IPS-18a (cell line): ENCODE data around the gene PRR7.
"Not testable (repeated sequence)": the region's sequence is repeated elsewhere in the genome, so short reads cannot be mapped to it uniquely, and the experiment has no call there.

Experiments
- H3K27ac ChIP-seq: one replicate; pipeline ENCODE4 v1.5.1; 2013; ENCODE audit warnings: low read length
- H3K27me3 ChIP-seq: one replicate; pipeline ENCODE4 v1.6.1; 2013; ENCODE audit warnings: mild to moderate bottlenecking, low read length; ENCODE audit not compliant: control insufficient read depth, insufficient read depth
- H3K36me3 ChIP-seq: one replicate; pipeline ENCODE4 v1.6.1; 2013; ENCODE audit warnings: low read depth, low read length; ENCODE audit not compliant: control insufficient read depth
- H3K4me1 ChIP-seq: one replicate; pipeline ENCODE4 v1.6.1; 2013; ENCODE audit warnings: low read depth, low read length; ENCODE audit not compliant: control insufficient read depth
- H3K4me3 ChIP-seq: one replicate; pipeline ENCODE4 v1.5.1; 2013; ENCODE audit warnings: low read length
- H3K9ac ChIP-seq: one replicate; pipeline ENCODE4 v1.6.1; 2013; ENCODE audit warnings: mild to moderate bottlenecking, low read length, moderate library complexity
- H3K9me3 ChIP-seq: one replicate; pipeline ENCODE4 v1.6.1; 2013; ENCODE audit warnings: low read depth, low read length; ENCODE audit not compliant: control insufficient read depth

The PRR7 gene

DNA sequence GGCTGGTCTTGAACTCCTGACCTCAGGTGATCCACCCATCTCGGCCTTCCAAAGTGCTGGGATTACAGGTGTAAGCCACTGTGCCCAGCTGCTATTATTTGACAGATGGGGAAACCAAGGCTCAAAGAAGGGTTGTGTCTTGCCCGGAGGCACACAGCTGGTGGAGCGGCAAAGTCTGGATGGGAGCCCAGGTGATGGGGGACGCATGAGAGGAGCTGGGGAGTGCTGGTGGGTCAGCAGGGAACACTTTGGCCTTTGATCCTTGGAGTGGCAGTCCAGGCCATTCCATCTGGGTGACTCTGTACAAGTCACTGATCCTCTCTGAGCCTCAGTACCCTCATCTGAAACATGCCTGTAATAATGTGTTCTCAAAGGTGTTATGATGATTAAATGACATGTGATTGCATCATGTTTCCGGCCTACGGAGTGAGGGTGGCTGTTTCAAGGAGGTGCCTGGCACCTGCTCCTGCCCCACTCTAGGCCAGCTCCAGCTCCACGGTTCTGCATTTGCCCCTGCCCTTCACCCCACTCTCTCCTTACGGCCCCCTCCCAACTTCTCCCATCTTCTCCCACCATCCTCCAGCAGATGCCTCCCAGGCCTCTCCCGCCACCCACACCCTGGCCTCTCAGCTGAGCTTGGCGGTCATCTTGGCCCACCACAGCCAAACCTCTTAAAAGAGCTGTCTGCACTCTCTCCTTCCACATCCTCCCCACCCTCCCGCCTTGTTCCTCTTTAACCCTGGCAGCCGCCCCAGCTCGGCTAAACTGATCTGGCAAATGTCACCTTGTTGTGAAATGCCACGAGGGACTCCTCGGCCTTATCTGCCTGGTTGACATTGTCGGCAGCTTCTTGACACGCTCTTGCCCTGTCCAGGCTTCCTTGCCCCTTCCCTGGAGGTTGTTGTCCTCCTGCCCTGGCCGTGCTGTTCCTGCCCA is 32.4 kb downstream of the PRR7 start:
- Histone ChIP-seq H3K9ac (no peak overlapping the region), H3K4me1 (peaks cover 11% of the 10 kb centered on the region), H3K4me3 (no peak overlapping the region), H3K9me3 (no peaks in the 10 kb centered on the region), H3K27ac (no peak overlapping the region), H3K27me3 (no peaks in the 10 kb centered on the region), H3K36me3 (peaks cover 12% of the 10 kb centered on the region)

DNA sequence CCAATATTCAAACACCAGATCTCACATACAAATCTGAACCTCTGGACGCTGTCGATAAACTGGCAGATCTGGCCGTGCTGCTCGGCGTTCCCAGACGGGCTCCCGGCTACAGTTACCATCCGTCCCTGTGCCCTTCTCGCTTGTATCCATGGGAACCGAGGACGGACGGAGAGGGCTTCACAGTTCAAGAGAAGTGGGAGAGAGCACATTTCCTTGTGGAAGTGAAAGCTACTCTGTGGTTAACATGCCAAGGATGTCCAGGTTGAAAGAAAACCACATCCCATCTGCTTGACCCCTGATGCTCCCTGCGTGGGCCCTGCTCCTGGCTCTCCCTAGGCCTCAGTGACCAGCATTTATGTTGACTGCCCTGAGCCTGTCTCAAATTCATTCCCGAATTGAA is 33.2 kb downstream of the PRR7 start:
- H3K9ac ChIP-seq, result no peak overlapping the region
- H3K4me3 ChIP-seq, result no peak overlapping the region
- H3K4me1 ChIP-seq, result peaks cover 5% of the 10 kb centered on the region
- H3K9me3 ChIP-seq, result no peaks in the 10 kb centered on the region
- H3K27ac ChIP-seq, result no peak overlapping the region
- no peaks in the 10 kb centered on the region for H3K27me3 ChIP-seq
- H3K36me3 ChIP-seq, result peaks cover 17% of the 10 kb centered on the region

DNA sequence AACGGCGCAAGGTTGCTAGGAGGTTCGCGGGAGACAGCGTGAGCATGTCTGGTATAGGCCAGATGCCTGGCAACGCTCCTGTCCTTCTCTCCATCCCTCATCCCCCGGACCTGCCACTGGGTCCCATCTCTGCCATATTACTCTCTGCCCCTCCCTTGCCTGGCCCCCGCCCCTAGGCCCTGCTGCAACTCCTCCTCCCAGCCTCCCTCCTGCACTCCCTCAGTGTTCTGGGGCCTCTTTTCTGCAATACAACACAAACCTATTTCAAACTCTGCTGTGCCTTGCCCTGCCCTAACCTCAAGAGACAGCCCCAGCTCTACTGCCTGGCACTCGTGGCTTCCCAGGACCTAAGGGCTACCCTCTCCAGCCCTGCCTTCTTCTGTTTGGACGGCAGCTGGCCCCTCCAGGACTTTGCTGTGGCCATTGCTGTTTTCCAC is 35.8 kb downstream of the PRR7 start:
- H3K4me1 ChIP-seq, result no peaks in the 10 kb centered on the region
- no peaks in the 10 kb centered on the region for H3K9me3 ChIP-seq
- H3K27me3 ChIP-seq, result no peaks in the 10 kb centered on the region
- no peak overlapping the region for H3K27ac ChIP-seq
- H3K4me3 ChIP-seq, result no peak overlapping the region
- peaks cover 27% of the 10 kb centered on the region for H3K36me3 ChIP-seq
- no peak overlapping the region for H3K9ac ChIP-seq

DNA sequence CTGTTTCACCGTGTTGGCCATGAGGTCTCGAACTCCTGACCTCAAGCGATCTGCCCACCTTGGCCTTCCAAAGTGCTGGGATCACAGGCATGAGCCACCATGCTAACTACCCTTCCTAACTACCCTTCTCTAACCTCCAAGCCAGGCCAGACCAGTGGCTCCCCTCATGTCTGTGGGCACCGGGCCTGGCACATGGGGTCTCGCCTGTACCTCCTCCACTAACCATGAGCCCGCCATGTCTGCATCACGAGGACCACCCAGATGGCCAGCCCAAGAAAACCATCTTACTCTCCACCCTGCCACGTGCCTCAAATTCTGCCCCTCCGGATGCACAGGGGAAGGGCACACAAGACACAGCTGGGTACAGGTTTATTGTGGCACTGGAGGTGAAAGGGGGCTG is 36.4 kb downstream of the PRR7 start:
- no peak overlapping the region for H3K27ac ChIP-seq
- no peak overlapping the region for H3K9ac ChIP-seq
- no peaks in the 10 kb centered on the region for H3K27me3 ChIP-seq
- H3K9me3 ChIP-seq, result no peaks in the 10 kb centered on the region
- H3K36me3 ChIP-seq, result peaks cover 34% of the 10 kb centered on the region
- no peaks in the 10 kb centered on the region for H3K4me1 ChIP-seq
- no peak overlapping the region for H3K4me3 ChIP-seq

DNA sequence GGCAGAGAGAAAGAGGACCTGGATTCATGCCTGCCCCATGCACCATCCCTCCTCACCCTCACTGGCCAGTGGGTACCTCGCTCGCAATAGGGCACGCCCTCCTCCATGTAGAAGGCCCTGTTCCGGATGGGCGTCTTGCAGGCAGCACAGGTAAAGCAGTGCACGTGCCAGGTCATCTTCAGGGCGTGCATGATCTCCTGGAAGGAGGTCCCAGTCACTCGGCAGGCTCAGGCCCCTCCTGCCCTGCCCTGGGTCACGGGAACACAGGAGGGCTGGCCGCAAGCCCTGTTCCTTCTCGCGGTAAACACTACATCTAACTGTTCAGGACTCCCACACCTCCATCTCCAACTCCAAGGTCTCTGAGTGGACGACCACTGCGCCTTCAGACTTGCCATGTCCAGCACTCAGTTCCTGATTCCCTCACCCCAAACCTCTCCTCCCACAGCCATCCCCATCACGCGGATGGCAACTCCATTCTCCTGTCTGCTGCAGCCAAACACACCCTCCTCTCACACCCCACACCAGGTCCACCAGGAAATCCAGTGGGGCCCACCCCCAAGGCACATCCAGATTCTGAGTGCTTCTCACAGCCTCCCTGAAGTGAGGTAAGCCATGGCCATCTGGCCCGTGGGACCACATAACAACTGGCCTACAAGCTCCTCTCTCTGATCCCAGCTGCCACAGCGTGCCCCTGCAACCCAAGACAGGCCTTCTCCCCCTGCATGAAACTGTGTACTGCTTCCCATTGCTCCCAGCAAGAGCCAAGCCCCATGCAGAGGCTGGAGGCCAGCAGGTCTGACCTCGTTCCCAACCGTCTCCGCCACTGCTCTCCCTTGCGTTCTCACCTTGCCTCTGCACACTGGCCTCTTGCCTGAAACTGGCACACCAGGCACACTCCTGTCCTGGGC is 37.6 kb downstream of the PRR7 start:
- H3K36me3 ChIP-seq, result peaks cover 46% of the 10 kb centered on the region
- no peak overlapping the region for H3K9ac ChIP-seq
- H3K4me3 ChIP-seq, result no peak overlapping the region
- H3K4me1 ChIP-seq, result no peaks in the 10 kb centered on the region
- no peak overlapping the region for H3K27ac ChIP-seq
- H3K9me3 ChIP-seq, result no peaks in the 10 kb centered on the region
- H3K27me3 ChIP-seq, result no peaks in the 10 kb centered on the region

DNA sequence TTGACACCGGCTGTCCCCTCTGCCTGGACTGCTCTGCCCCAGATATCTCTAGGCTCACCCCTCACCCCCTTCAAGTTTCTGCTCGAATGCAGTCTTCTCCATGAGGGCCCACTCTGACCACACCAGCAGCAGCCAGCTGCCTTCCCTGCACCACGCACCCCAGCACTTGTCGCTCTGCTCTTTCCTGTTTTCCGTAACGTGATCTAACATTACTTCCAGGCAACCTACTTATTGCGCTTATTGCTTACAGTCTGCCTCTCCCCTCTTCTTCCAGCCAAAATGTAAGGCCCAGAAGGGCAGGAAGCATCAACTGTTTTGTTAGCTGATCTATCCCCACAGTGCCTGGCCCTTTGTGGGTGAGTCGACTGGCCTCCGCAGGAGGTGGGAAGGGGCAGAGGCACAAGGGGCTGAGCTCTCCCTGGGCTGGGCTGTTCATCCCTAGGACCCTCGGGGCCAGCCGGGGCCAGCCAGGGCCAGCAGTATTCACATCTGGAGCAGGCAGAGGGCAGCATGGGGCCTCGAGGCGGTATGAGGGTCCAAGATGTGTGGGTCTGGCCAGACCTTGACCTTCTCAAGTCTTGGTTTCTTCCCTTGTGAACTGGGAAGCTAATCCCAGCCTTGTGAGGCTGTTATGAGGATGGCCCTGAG is 38.4 kb downstream of the PRR7 start:
- no peak overlapping the region for H3K9ac ChIP-seq

DNA sequence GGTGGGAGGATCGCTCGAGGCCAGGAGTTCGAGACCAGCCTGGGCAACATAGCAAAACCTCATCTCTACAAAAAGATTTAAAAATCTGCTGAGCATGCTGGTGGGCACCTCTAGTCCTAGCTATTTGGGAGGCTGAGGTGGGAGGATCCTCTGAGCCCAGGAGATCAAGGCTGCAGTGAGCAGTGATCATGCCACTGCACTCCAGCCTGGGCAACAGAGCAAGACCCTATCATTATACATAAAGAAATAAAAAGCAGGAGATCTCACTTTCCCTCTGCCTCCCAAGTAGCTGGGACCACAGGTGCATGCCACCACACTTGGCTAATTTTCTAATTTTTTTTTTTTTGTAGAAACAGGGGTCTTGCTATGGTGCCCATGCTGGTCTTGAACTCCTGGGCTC is 39.1 kb downstream of the PRR7 start:
- not testable (repeated sequence) for H3K27ac ChIP-seq, H3K9me3 ChIP-seq, H3K4me1 ChIP-seq, H3K4me3 ChIP-seq, H3K9ac ChIP-seq, H3K27me3 ChIP-seq
- peaks cover 59% of the 10 kb centered on the region for H3K36me3 ChIP-seq

More for the DNA sequence above, 38.4 kb downstream of the PRR7 start:
- H3K4me3 ChIP-seq, result no peak overlapping the region
- peaks cover 52% of the 10 kb centered on the region for H3K36me3 ChIP-seq
- H3K9me3 ChIP-seq, result no peaks in the 10 kb centered on the region
- H3K27me3 ChIP-seq, result no peaks in the 10 kb centered on the region
- H3K4me1 ChIP-seq, result no peaks in the 10 kb centered on the region
- H3K27ac ChIP-seq, result no peak overlapping the region

DNA sequence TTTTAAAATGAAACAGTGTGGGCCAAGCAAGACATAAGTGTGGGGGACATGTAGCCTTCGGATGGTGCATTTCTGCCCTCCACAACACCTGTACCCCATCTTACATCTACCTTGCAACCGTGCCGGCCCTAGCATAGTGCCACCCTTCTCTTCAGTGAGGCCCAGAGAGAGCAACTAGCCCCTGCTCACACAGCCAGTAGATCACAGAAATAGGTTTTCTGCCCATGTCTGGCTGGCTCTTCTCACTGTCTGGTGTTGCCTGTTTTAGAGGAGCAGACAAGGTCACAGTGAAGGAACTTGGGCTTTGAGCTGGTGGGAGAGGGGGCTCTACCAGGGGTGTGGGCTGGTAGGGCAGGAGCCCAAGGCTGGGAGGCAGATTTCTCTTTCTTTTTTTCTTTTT is 39.6 kb downstream of the PRR7 start:
- Histone ChIP-seq H3K27me3 (no peaks in the 10 kb centered on the region), H3K4me1 (peaks cover 3% of the 10 kb centered on the region), H3K4me3 (no peak overlapping the region), H3K36me3 (peaks cover 63% of the 10 kb centered on the region), H3K9me3 (no peaks in the 10 kb centered on the region), H3K27ac (no peak overlapping the region), H3K9ac (no peak overlapping the region)

DNA sequence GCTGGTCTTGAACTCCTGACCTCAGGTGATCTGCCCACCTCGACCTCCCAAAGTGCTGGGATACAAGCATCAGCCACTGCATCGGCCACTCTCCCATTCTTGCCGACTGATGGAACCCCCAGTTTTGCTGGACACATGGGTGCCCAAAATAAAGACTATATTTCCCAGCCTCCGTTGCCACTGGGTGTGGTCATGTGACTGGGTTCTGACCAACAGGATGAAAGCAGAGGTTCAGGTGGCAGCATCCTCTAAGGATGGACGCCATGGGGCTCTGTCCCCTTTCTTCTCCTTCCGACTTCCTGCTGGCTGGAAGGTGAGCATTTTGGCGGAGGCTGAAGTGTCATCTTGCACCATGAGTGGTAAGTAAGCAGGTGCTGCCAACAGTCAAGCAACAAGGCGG is 40.5 kb downstream of the PRR7 start:
- H3K36me3 ChIP-seq, result peaks cover 58% of the 10 kb centered on the region
- H3K27me3 ChIP-seq, result no peaks in the 10 kb centered on the region
- peaks cover 4% of the 10 kb centered on the region for H3K4me1 ChIP-seq
- no peak overlapping the region for H3K27ac ChIP-seq
- H3K4me3 ChIP-seq, result no peak overlapping the region
- no peak overlapping the region for H3K9ac ChIP-seq
- no peaks in the 10 kb centered on the region for H3K9me3 ChIP-seq

DNA sequence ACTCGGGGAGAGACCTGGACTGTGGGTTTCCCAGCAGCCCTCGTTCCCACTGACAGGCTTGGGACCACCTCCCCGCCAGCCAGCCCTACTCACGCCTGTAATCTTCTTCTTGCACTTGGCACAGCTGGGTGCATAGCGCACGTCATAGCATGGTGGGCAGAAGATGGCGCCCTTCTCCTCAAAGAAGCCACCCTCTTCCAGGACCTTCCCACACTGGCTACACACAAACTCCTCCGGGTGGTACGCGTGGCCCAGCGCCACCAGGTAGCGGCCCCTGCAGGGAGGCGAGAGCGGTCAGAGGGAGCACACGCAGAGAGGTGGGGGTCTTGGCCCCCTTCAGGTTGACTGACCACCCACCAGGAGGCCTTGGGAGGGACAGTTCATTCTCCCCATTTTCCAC is 41.4 kb downstream of the PRR7 start:
- Histone ChIP-seq H3K9ac (no peak overlapping the region), H3K4me1 (peaks cover 4% of the 10 kb centered on the region), H3K27ac (no peak overlapping the region), H3K27me3 (no peaks in the 10 kb centered on the region), H3K4me3 (no peak overlapping the region), H3K36me3 (peaks cover 58% of the 10 kb centered on the region), H3K9me3 (no peaks in the 10 kb centered on the region)

DNA sequence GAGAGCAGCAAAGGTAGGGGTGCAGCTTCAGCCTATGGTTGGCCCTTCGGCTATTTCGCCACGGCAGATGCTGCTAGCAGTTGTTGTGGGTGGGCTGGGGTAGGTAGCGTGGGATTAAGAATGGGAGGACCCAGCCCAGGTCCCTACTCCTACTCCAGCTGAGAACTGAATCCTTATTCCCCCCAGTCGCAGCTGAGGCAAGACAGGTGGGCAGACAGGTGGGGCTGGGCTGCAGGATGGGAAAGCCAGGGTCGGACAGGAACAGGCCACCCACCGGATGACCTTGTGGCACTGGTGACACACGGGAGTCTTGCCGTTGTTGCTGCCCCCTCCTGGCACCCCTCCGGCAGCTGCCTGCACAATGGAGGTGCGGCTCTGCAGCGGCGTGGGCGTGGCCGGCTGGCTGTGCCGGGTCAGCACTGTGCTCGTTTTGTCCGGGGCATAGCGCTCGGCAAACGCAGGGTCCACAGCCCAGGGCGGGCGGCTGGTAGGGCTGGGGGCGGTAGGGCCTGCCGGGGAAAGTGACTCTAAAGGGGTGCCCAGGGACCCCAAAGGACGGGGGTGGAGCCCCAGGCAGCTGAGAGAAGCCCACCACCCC is 42.6 kb downstream of the PRR7 start:
- Histone ChIP-seq H3K4me3 (no peak overlapping the region), H3K36me3 (peaks cover 55% of the 10 kb centered on the region), H3K27ac (no peak overlapping the region), H3K27me3 (no peaks in the 10 kb centered on the region), H3K4me1 (peaks cover 4% of the 10 kb centered on the region), H3K9me3 (no peaks in the 10 kb centered on the region), H3K9ac (no peak overlapping the region)
